DLD1 (cell line): ENCODE data around the gene GSG1L2.
"Not testable (repeated sequence)": the region's sequence is repeated elsewhere in the genome, so short reads cannot be mapped to it uniquely, and the experiment has no call there.

Experiments
- in situ Hi-C: cut with HindIII; loops from 2 replicates; pipeline ENCODE4 v1.10.0; 2017; ENCODE audit warnings: low sequenced_read_pairs

Gene GSG1L2

DNA sequence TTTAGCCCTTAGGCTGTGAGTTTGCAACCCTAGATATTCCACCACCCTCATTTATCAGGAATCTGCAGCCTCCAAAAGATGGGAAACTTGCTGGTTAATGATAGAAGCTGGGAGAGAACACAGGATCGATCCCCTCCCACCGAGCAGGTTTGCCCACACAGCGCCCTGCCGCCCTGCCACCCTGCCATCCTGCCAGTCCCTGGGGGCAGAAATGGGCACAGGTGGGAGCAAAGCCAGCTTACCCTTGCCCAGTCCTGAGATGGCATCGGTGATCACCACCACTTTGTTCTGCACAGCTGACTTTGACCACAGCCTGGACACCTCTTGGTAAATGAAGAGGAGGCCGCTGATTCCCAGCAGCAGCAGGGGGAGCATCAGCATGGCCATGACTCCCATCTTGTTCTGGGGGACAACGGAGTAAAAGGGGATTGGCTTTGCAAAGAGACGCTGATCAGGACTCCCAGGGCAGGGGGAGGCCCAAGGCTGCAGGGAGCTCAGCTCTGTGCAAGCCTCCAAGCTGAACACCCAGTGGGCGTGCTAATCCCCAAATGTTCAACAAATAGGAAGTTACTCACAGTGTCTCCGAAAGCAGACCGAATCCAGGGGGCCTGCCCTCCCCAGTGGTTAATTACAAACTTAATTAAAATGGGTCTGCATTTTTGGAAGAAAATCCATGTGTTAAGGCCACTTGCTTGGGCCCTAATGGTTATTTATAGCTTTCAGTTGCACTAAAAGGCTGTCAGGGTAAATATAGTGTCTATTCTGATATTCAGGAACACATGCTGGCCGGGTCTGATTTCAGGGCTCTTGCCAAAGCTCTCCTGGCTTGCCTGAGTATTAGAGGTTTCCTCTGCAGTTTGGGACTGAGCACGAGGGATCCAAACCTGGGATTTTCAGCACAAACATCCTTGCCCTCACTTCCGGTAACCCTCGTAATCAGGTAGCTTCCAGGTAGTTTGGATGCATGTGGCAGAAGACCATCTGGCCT is 30.7 kb downstream of the GSG1L2 start, which contains the start of gene DHRS7C:
TSS of gene DHRS7C (minus strand) at position 704 of the 988 bp plus-strand sequence. CDS start at position 396, 308 bp downstream.
- in situ Hi-C loops: no loop called here

DNA sequence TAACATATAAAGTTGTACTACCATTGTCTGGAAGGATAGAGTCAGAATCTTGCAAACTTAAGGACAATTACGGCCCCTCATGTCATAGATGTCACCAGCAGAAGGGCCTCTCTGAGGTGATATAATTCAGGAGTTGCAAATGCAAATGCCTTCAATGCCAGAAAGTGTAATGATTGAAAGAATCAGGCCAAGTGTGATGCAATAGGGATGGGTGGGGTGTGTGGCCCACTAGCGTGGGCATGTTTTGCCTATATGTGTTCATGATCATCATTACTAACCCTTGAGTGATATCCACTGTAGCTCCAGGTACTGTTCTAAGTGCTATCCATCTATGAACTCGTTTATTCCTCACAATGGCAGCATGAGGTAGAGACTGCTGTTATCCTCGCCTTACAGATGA is 31.6 kb downstream of the GSG1L2 start:
- in situ Hi-C loops: no loop called here

GRCh38 chr17:9788601-9789000 is 33.3 kb downstream of the GSG1L2 start:
- in situ Hi-C loops: no loop called here

- in situ Hi-C loops: no loop called here
These were observed 37.3 kb downstream of the GSG1L2 start for GRCh38 chr17:9784544-9784943.

GRCh38 chr17:9783465-9783864 is 38.4 kb downstream of the GSG1L2 start:
- in situ Hi-C loops: not testable (repeated sequence)

DNA sequence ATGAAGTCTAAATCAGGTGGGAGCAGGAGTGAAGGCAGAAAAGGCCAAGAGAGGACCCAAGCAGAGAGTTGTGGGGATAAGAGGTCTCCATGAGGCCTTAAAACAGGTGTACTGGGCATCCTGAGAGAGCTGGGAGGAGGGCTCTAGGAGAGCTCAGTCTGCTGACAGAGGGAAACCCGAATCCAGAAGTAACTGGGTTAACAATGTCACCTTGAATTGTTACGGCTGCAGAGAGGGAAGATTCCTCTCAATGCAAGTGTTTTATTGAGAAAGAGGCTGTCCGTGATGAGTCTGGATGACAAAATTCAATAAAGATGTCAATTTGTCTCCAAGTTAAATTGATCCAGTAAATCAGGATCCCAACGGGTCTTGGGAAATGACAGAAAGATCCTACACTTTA is 38.8 kb downstream of the GSG1L2 start:
- in situ Hi-C loops: no loop called here

GRCh38 chr17:9780552-9780951 is 41.3 kb downstream of the GSG1L2 start:
- in situ Hi-C loops: no loop called here

- in situ Hi-C loops: no loop called here
These were observed 45.0 kb downstream of the GSG1L2 start for GRCh38 chr17:9776911-9777310.

DNA sequence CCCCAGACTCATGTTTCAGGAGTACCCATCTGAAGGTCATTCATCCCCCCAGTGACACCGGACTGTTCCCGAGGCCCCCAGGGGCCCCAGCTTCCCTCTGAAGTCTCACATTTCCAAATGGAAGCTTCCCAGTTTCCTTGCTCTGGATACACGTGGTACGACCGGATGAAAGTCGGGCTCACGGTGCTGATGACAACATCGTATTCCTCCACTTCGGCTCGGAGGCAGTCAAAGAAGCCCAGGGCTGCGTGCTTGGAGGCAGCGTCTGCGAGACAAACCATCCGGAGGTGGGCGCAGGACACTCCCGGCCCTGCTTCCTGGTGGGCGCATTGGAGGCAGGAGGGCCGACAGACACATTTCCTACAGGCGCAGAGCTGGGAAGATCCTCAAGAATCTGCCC is 49.2 kb downstream of the GSG1L2 start:
- in situ Hi-C loops: no loop called here

DNA sequence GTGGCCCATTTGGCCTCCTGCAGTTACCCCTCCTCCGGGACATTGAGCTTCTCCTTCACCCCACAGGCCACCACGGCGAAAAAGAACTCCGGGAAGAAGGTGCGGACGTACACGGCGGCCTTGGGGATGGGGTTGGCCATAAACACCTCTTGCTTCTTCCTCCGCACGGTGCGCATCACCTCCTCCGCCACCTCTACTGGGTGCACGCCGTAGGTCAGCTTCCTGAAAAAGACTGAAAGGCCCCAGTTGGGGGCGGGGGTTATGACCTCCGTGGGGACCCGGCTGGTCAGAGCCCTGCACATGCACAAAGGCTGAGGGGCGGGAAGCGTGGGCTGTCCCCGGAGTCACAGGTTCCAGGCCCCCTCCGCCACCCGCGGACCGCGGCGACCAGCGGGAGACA is 50.4 kb downstream of the GSG1L2 start:
- in situ Hi-C loops: no loop called here

DNA sequence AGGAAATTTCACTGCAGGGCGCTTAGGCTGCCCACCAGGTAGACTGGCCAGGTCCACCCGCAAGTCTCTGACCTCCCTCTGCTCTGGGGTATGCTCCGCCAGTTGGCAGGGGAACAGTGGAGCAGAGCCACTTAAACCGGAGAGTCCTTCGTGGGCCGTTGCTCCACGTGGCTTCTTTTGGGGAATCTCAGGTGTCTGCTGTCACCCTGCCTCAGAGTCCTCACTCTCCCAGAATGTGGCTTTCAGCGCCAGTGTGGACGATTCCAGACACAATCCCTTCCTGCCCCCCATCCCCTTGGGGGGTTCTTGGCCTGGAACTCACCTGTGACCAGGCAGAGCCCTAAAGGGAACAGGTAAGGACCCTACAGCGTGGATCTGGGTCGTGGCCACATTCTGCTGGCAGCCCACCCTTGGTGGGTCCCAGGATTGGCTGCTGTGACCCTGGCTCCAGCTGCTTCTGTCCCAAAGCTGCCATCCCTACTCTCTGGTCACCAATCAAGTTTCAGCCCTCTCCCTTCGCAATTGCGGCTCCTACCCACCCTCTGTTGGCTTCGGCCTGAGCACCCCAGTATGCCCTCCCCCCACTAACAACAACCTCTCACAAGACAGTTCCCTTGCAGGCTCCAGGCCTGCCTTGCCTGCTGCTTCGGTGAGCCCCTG is 52.7 kb downstream of the GSG1L2 start:
- in situ Hi-C loops: no loop called here

GRCh38 chr17:9768381-9768934 is 53.4 kb downstream of the GSG1L2 start:
- in situ Hi-C loops: no loop called here

GRCh38 chr17:9767432-9767991 is 54.4 kb downstream of the GSG1L2 start:
- in situ Hi-C loops: no loop called here

GRCh38 chr17:9766970-9767369 is 54.9 kb downstream of the GSG1L2 start:
- in situ Hi-C loops: no loop called here

GRCh38 chr17:9765322-9765721 is 56.6 kb downstream of the GSG1L2 start:
- in situ Hi-C loops: no loop called here

GRCh38 chr17:9763643-9764042 is 58.2 kb downstream of the GSG1L2 start:
- in situ Hi-C loops: no loop called here

DNA sequence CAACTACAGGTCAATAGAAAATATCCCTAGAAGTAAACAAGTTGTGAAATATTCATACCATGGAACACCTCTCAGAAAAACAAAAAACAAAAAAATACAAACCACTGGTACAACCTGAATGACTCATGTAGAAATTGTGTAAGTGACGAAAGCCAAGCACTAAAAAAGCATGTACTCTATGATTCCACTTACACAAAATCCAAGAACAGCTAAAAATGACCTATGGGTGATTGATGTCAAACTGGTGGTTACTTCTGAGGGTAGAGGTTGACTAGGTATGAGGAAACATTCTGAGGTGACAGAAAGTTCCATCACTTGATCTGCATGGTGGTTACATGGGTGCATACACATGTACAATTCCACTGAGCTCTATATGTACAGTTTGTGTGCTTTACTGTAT is 61.6 kb downstream of the GSG1L2 start:
- in situ Hi-C loops: no loop called here

DNA sequence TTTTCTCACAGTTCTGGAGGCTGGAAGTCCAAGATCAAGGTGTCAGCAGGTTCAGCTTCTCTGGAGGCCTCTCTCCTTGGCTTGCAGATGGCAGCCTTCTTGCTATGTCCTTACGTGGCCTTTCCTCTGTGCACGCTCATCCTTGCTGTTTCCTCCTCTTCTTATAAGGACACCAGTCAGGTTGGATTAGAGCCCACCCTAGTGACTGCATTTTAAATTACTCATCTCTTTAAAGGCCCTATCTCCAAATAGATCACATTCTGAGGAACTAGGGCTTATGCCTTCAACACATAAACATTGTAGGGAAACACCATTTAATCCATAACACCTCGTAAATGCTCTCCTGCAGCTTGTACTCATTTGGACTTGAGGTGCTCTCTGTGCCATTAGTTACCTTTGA is 66.8 kb downstream of the GSG1L2 start:
- in situ Hi-C loops: no loop called here
